Glomerular endothelial cell (primary cell): ENCODE measurements around the gene CCDC73. TPM values are rescaled to one million over a fixed set of nuclear protein-coding genes. Genes with fewer than 3 reads are reported as not detected.
A peak's percentile ranks its signal among the peaks of the same experiment; 100 is the strongest.
"Not testable (repeated sequence)": the region's sequence is repeated elsewhere in the genome, so short reads cannot be mapped to it uniquely, and the experiment has no call there.

ENCODE experiments used
- DNase-seq: peaks from one replicate; pipeline ENCODE4 v3.0.0-alpha.2; 2011; ENCODE audit warnings: low read depth, low spot score; ENCODE audit errors: extremely low read depth
- total RNA-seq: library from RNA; depleted of rRNA; stranded (reverse); fragments of >200 nt; gene quantifications from 2 replicates; pipeline ENCODE4 v1.2.3, GENCODE V29; 2015

CCDC73 gene
- total RNA-seq, 1 donor from 2014 or later = not detected

- DNase-seq = peak; percentile 44
Measured at GRCh38 chr11:32809313-32809712, 14.9 kb upstream of the CCDC73 start.

GRCh38 chr11:32796425-32796824, 2.0 kb upstream of the CCDC73 start:
- no peak for DNase-seq

GRCh38 chr11:32792948-32793475, 1.4 kb downstream of the CCDC73 start:
- DNase-seq = peak; percentile 29

- no peak for DNase-seq
Measured at GRCh38 chr11:32792111-32792947, 2.1 kb downstream of the CCDC73 start.

- no peak for DNase-seq
Measured at GRCh38 chr11:32790916-32791315, 3.5 kb downstream of the CCDC73 start.

- no peak for DNase-seq
Measured at GRCh38 chr11:32786811-32787210, 7.7 kb downstream of the CCDC73 start.

GRCh38 chr11:32785262-32785661, 9.2 kb downstream of the CCDC73 start:
- no peak for DNase-seq

- DNase-seq = no peak
Measured at GRCh38 chr11:32781721-32782120, 12.7 kb downstream of the CCDC73 start.

- DNase-seq = not testable (repeated sequence)
Measured at GRCh38 chr11:32780839-32781238, 13.6 kb downstream of the CCDC73 start.

- DNase-seq = no peak
Measured at GRCh38 chr11:32779136-32779535, 15.3 kb downstream of the CCDC73 start.

- DNase-seq = no peak
Measured at GRCh38 chr11:32775908-32776307, 18.6 kb downstream of the CCDC73 start.

- DNase-seq = no peak
Measured at GRCh38 chr11:32774081-32774480, 20.4 kb downstream of the CCDC73 start.

- no peak for DNase-seq
Measured at GRCh38 chr11:32772731-32773130, 21.7 kb downstream of the CCDC73 start.

GRCh38 chr11:32761774-32762173, 32.7 kb downstream of the CCDC73 start:
- not testable (repeated sequence) for DNase-seq

- DNase-seq = no peak
Measured at GRCh38 chr11:32758291-32758690, 36.2 kb downstream of the CCDC73 start.

GRCh38 chr11:32753181-32753580, 41.3 kb downstream of the CCDC73 start:
- not testable (repeated sequence) for DNase-seq

- DNase-seq = no peak
Measured at GRCh38 chr11:32752001-32752400, 42.5 kb downstream of the CCDC73 start.

- DNase-seq = no peak
Measured at GRCh38 chr11:32751381-32751780, 43.1 kb downstream of the CCDC73 start.

GRCh38 chr11:32729976-32730375, 64.5 kb downstream of the CCDC73 start:
- DNase-seq = no peak

- no peak for DNase-seq
Measured at GRCh38 chr11:32723332-32723731, 71.1 kb downstream of the CCDC73 start.

GRCh38 chr11:32722255-32722654, 72.2 kb downstream of the CCDC73 start:
- DNase-seq = no peak

GRCh38 chr11:32713496-32713895, 81.0 kb downstream of the CCDC73 start:
- DNase-seq = no peak
